GM23338 (cell line): ENCODE measurements around the gene U2SURP. TPM values are rescaled to one million over a fixed set of nuclear protein-coding genes. Genes with fewer than 3 reads are reported as not detected.

Source experiments
- ATAC-seq: fragments of 200-7000 bp; cut with Tn5 transposase; 3 replicates; pipeline ENCODE4 v1.9.1; 2020
- DNase-seq: peaks from one replicate; pipeline ENCODE4 v3.0.0-alpha.2; 2015; ENCODE audit warnings: low spot score
- H2AFZ ChIP-seq: fragments of 200-600 bp; sonication (generic); 2 replicates; pipeline ENCODE4 v1.8.0; 2016; ENCODE audit warnings: antibody characterized with exemption, mild to moderate bottlenecking, moderate library complexity
- H3F3A ChIP-seq: fragments of 200-600 bp; sonication (generic); replicated peaks from 2 replicates; pipeline ENCODE4 v1.8.0; 2017; ENCODE audit warnings: antibody characterized with exemption, mixed run types, low read depth
- H3K27ac ChIP-seq: fragments of 200-600 bp; sonication (generic); 2 replicates; pipeline ENCODE4 v1.6.1; 2016; ENCODE audit warnings: low read depth
- H3K27me3 ChIP-seq: fragments of 200-600 bp; sonication (generic); 2 replicates; pipeline ENCODE4 v1.8.0; 2016; ENCODE audit warnings: mild to moderate bottlenecking, mixed run types, moderate library complexity; ENCODE audit not compliant: insufficient read depth
- H3K36me3 ChIP-seq: fragments of 200-600 bp; sonication (generic); 2 replicates; pipeline ENCODE4 v1.8.0; 2016; ENCODE audit warnings: mild to moderate bottlenecking; ENCODE audit not compliant: insufficient read depth
- H3K4me1 ChIP-seq: fragments of 200-600 bp; sonication (generic); 2 replicates; pipeline ENCODE4 v1.8.0; 2016; ENCODE audit warnings: mild to moderate bottlenecking, moderate library complexity; ENCODE audit not compliant: insufficient read depth
- H3K4me2 ChIP-seq: fragments of 200-600 bp; sonication (generic); 2 replicates; pipeline ENCODE4 v1.7.1; 2017; ENCODE audit warnings: mixed run types
- H3K4me3 ChIP-seq: fragments of 200-600 bp; sonication (generic); 2 replicates; pipeline ENCODE4 v1.6.1; 2016; ENCODE audit warnings: mixed run types
- H3K79me2 ChIP-seq: fragments of 200-600 bp; sonication (generic); replicated peaks from 2 replicates; pipeline ENCODE4 v1.8.0; 2017; ENCODE audit warnings: mild to moderate bottlenecking; ENCODE audit not compliant: insufficient read depth
- H3K9me2 ChIP-seq: fragments of 200-600 bp; sonication (generic); 2 replicates; pipeline ENCODE4 v1.8.0; 2017; ENCODE audit not compliant: insufficient read depth
- H4K20me1 ChIP-seq: fragments of 200-600 bp; sonication (generic); replicated peaks from 2 replicates; pipeline ENCODE4 v1.8.0; 2017; ENCODE audit warnings: mild to moderate bottlenecking; ENCODE audit not compliant: insufficient read depth
- H3K27ac Mint-ChIP-seq: 2 replicates; pipeline ENCODE4 v1.8.0; 2020; ENCODE audit warnings: inconsistent platforms, mild to moderate bottlenecking, moderate library complexity, mixed read lengths
- H3K27me3 Mint-ChIP-seq: 3 replicates; pipeline ENCODE4 v1.8.0; 2022; ENCODE audit warnings: low read depth, mild to moderate bottlenecking, moderate library complexity, mixed read lengths, inconsistent platforms; ENCODE audit not compliant: insufficient read depth, poor library complexity
- H3K36me3 Mint-ChIP-seq: 3 replicates; pipeline ENCODE4 v1.8.0; 2021; ENCODE audit warnings: low read depth, mild to moderate bottlenecking, inconsistent platforms, moderate library complexity, mixed read lengths
- H3K4me1 Mint-ChIP-seq: 3 replicates; pipeline ENCODE4 v1.8.0; 2020; ENCODE audit warnings: mild to moderate bottlenecking, inconsistent platforms, mixed read lengths
- H3K4me3 Mint-ChIP-seq: 3 replicates; pipeline ENCODE4 v1.8.0; 2021; ENCODE audit warnings: moderate library complexity, mild to moderate bottlenecking, inconsistent platforms, mixed read lengths
- H3K9me3 Mint-ChIP-seq: 3 replicates; pipeline ENCODE4 v1.8.0; 2020; ENCODE audit warnings: moderate library complexity, mild to moderate bottlenecking, inconsistent platforms, mixed read lengths
- CREB1 ChIP-seq: fragments of 250-450 bp; sonication (Bioruptor Pico); IDR thresholded peaks from 2 replicates; pipeline ENCODE4 v1.5.0; 2020; ENCODE audit warnings: low read depth, mild to moderate bottlenecking, moderate library complexity
- EZH2 ChIP-seq: fragments of 200-600 bp; sonication (generic); IDR thresholded peaks from one replicate; pipeline ENCODE4 v1.8.0; 2017; ENCODE audit warnings: antibody characterized with exemption, mild to moderate bottlenecking, low read depth; ENCODE audit not compliant: unreplicated experiment
- EZH2phosphoT487 ChIP-seq: fragments of 200-600 bp; sonication (generic); IDR thresholded peaks from one replicate; pipeline ENCODE4 v1.8.1; 2018; ENCODE audit warnings: antibody characterized with exemption; ENCODE audit not compliant: unreplicated experiment
- JUNB ChIP-seq: IDR thresholded peaks from one replicate; pipeline ENCODE4 v1.6.1; 2016; ENCODE audit warnings: antibody characterized with exemption; ENCODE audit not compliant: unreplicated experiment
- NANOG ChIP-seq: IDR thresholded peaks from 2 replicates; pipeline ENCODE4 v1.6.1; 2016; ENCODE audit warnings: antibody characterized with exemption, borderline replicate concordance
- POLR2AphosphoS5 ChIP-seq: IDR thresholded peaks from 2 replicates; pipeline ENCODE4 v1.6.1; 2016; ENCODE audit warnings: antibody characterized with exemption, low read depth
- STAT1 ChIP-seq: IDR thresholded peaks from one replicate; pipeline ENCODE4 v1.6.1; 2016; ENCODE audit warnings: antibody characterized with exemption; ENCODE audit not compliant: unreplicated experiment
- ZNF114 ChIP-seq: fragments of 250-450 bp; sonication (Bioruptor Pico); IDR thresholded peaks from 2 replicates; pipeline ENCODE4 v1.5.0; 2020; ENCODE audit warnings: mild to moderate bottlenecking, moderate library complexity
- ZNF331 ChIP-seq: fragments of 250-450 bp; sonication (Bioruptor Pico); IDR thresholded peaks from 2 replicates; pipeline ENCODE4 v1.5.0; 2020; ENCODE audit warnings: low read depth, mild to moderate bottlenecking, moderate library complexity
- polyA plus RNA-seq: library from polyadenylated mRNA; unstranded; fragments of >200 nt; fragmentation: Nextera tagmentation; extraction: Ambion mirVana; gene quantifications from 2 replicates; pipeline ENCODE4 v1.2.1, GENCODE V29; 2016
- total RNA-seq: library from RNA; depleted of rRNA; stranded (reverse); fragments of >200 nt; shearing (Covaris generic); gene quantifications from 2 replicates; pipeline ENCODE4 v1.2.3, GENCODE V29; 2014
- TF ChIP-seq, protein P1 (sequence below): fragments of 250-450 bp; sonication (Bioruptor Pico); IDR thresholded peaks from 2 replicates; pipeline ENCODE4 v1.5.0; 2020; ENCODE audit warnings: mild to moderate bottlenecking, moderate library complexity
- TF ChIP-seq, protein P2 (sequence below): IDR thresholded peaks from one replicate; pipeline ENCODE4 v1.6.1; 2018; ENCODE audit warnings: antibody characterized with exemption; ENCODE audit not compliant: unreplicated experiment
- TF ChIP-seq, protein P3 (sequence below), 2 experiments: fragments of 200-600 bp in 1 of 2; sonication (generic) in 1 of 2; conservative IDR thresholded peaks; 2 replicates each; pipeline versions ENCODE4 v1.5.1 to v1.6.1; 2016 to 2017; ENCODE audit warnings: antibody characterized with exemption in 2 of 2, low read depth in 2 of 2, mild to moderate bottlenecking in 2 of 2, moderate library complexity in 1 of 2
- TF ChIP-seq, protein P4 (sequence below): IDR thresholded peaks from 2 replicates; pipeline ENCODE4 v1.6.1; 2016; ENCODE audit warnings: antibody characterized with exemption

U2SURP gene
- total and polyA plus RNA-seq, 2 experiments from 2014 or later, result 116 to 372 TPM

- H4K20me1 ChIP-seq, result no peaks in the 10 kb centered on the region
- H3F3A ChIP-seq, result no peaks in the 10 kb centered on the region
- H3K79me2 ChIP-seq, result no peaks in the 10 kb centered on the region
- Mint-ChIP-seq H3K36me3 (peaks cover 10% of the 10 kb centered on the region), H3K4me3 (no peak overlapping the region), H3K27me3 (peaks cover 7% of the 10 kb centered on the region), H3K27ac (no peak overlapping the region), H3K4me1 (peaks cover 2% of the 10 kb centered on the region; the same call in 1 of the 3 replicates), H3K9me3 (peaks cover 31% of the 10 kb centered on the region)
- no peak for ATAC-seq
- TF ChIP-seq, protein P1, sequence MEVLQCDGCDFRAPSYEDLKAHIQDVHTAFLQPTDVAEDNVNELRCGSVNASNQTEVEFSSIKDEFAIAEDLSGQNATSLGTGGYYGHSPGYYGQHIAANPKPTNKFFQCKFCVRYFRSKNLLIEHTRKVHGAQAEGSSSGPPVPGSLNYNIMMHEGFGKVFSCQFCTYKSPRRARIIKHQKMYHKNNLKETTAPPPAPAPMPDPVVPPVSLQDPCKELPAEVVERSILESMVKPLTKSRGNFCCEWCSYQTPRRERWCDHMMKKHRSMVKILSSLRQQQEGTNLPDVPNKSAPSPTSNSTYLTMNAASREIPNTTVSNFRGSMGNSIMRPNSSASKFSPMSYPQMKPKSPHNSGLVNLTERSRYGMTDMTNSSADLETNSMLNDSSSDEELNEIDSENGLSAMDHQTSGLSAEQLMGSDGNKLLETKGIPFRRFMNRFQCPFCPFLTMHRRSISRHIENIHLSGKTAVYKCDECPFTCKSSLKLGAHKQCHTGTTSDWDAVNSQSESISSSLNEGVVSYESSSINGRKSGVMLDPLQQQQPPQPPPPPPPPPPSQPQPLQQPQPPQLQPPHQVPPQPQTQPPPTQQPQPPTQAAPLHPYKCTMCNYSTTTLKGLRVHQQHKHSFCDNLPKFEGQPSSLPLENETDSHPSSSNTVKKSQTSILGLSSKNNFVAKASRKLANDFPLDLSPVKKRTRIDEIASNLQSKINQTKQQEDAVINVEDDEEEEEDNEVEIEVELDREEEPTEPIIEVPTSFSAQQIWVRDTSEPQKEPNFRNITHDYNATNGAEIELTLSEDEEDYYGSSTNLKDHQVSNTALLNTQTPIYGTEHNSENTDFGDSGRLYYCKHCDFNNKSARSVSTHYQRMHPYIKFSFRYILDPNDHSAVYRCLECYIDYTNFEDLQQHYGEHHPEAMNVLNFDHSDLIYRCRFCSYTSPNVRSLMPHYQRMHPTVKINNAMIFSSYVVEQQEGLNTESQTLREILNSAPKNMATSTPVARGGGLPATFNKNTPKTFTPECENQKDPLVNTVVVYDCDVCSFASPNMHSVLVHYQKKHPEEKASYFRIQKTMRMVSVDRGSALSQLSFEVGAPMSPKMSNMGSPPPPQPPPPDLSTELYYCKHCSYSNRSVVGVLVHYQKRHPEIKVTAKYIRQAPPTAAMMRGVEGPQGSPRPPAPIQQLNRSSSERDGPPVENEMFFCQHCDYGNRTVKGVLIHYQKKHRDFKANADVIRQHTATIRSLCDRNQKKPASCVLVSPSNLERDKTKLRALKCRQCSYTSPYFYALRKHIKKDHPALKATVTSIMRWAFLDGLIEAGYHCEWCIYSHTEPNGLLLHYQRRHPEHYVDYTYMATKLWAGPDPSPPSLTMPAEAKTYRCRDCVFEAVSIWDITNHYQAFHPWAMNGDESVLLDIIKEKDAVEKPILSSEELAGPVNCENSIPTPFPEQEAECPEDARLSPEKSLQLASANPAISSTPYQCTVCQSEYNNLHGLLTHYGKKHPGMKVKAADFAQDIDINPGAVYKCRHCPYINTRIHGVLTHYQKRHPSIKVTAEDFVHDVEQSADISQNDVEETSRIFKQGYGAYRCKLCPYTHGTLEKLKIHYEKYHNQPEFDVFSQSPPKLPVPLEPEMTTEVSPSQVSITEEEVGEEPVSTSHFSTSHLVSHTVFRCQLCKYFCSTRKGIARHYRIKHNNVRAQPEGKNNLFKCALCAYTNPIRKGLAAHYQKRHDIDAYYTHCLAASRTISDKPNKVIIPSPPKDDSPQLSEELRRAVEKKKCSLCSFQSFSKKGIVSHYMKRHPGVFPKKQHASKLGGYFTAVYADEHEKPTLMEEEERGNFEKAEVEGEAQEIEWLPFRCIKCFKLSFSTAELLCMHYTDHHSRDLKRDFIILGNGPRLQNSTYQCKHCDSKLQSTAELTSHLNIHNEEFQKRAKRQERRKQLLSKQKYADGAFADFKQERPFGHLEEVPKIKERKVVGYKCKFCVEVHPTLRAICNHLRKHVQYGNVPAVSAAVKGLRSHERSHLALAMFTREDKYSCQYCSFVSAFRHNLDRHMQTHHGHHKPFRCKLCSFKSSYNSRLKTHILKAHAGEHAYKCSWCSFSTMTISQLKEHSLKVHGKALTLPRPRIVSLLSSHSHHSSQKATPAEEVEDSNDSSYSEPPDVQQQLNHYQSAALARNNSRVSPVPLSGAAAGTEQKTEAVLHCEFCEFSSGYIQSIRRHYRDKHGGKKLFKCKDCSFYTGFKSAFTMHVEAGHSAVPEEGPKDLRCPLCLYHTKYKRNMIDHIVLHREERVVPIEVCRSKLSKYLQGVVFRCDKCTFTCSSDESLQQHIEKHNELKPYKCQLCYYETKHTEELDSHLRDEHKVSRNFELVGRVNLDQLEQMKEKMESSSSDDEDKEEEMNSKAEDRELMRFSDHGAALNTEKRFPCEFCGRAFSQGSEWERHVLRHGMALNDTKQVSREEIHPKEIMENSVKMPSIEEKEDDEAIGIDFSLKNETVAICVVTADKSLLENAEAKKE, result no peak
- TF ChIP-seq EZH2phosphoT487 (no peak), NANOG (no peak), JUNB (no peak), ZNF114 (no peak), CREB1 (CRISPR knock-in tag) (no peak), STAT1 (no peak), EZH2 (no peak), ZNF331 (no peak), POLR2AphosphoS5 (no peak)
- TF ChIP-seq, protein P2, sequence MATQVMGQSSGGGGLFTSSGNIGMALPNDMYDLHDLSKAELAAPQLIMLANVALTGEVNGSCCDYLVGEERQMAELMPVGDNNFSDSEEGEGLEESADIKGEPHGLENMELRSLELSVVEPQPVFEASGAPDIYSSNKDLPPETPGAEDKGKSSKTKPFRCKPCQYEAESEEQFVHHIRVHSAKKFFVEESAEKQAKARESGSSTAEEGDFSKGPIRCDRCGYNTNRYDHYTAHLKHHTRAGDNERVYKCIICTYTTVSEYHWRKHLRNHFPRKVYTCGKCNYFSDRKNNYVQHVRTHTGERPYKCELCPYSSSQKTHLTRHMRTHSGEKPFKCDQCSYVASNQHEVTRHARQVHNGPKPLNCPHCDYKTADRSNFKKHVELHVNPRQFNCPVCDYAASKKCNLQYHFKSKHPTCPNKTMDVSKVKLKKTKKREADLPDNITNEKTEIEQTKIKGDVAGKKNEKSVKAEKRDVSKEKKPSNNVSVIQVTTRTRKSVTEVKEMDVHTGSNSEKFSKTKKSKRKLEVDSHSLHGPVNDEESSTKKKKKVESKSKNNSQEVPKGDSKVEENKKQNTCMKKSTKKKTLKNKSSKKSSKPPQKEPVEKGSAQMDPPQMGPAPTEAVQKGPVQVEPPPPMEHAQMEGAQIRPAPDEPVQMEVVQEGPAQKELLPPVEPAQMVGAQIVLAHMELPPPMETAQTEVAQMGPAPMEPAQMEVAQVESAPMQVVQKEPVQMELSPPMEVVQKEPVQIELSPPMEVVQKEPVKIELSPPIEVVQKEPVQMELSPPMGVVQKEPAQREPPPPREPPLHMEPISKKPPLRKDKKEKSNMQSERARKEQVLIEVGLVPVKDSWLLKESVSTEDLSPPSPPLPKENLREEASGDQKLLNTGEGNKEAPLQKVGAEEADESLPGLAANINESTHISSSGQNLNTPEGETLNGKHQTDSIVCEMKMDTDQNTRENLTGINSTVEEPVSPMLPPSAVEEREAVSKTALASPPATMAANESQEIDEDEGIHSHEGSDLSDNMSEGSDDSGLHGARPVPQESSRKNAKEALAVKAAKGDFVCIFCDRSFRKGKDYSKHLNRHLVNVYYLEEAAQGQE, result no peak
- TF ChIP-seq, protein P3, sequence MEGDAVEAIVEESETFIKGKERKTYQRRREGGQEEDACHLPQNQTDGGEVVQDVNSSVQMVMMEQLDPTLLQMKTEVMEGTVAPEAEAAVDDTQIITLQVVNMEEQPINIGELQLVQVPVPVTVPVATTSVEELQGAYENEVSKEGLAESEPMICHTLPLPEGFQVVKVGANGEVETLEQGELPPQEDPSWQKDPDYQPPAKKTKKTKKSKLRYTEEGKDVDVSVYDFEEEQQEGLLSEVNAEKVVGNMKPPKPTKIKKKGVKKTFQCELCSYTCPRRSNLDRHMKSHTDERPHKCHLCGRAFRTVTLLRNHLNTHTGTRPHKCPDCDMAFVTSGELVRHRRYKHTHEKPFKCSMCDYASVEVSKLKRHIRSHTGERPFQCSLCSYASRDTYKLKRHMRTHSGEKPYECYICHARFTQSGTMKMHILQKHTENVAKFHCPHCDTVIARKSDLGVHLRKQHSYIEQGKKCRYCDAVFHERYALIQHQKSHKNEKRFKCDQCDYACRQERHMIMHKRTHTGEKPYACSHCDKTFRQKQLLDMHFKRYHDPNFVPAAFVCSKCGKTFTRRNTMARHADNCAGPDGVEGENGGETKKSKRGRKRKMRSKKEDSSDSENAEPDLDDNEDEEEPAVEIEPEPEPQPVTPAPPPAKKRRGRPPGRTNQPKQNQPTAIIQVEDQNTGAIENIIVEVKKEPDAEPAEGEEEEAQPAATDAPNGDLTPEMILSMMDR (conservative IDR thresholded peaks at IDR 0.05; ENCODE audit: low read depth in 2 of 2), result no peak
- TF ChIP-seq, protein P4, sequence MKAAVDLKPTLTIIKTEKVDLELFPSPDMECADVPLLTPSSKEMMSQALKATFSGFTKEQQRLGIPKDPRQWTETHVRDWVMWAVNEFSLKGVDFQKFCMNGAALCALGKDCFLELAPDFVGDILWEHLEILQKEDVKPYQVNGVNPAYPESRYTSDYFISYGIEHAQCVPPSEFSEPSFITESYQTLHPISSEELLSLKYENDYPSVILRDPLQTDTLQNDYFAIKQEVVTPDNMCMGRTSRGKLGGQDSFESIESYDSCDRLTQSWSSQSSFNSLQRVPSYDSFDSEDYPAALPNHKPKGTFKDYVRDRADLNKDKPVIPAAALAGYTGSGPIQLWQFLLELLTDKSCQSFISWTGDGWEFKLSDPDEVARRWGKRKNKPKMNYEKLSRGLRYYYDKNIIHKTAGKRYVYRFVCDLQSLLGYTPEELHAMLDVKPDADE, result no peak
- H3K4me1 ChIP-seq, result no peaks in the 10 kb centered on the region
- H3K27me3 ChIP-seq, result no peaks in the 10 kb centered on the region
- no peak overlapping the region for H3K4me2 ChIP-seq
- no peak overlapping the region for H3K27ac ChIP-seq
- no peaks in the 10 kb centered on the region for H3K9me2 ChIP-seq
- H3K4me3 ChIP-seq, result no peak overlapping the region
- no peak for DNase-seq
- H3K36me3 ChIP-seq, result no peaks in the 10 kb centered on the region
- no peak overlapping the region for H2AFZ ChIP-seq
These were observed 88.6 kb downstream of the U2SURP start for GRCh38 chr3:143089965-143090364.
